ENCODE data around the gene ZNF653. TPM values are rescaled to one million over a fixed set of nuclear protein-coding genes. Genes with fewer than 3 reads are reported as not detected.

The ZNF653 gene
- total and polyA plus RNA-seq, 9 of the 15 experiments (the other 6 are each of a cell fraction or from before 2014, with no cell fraction given): 1.6 to 8.0 (median 4.2) TPM; not detected in 2

- TF ChIP-seq PYGO2 (tag; IDR thresholded peaks at IDR 0.05) (no peak), USF2 (CRISPR knock-in tag; IDR thresholded peaks at IDR 0.05) (no peak; the same call in 1 of the 2 replicates), EP400 (IDR thresholded peaks at IDR 0.05) (peak; percentile 56; the same call in 1 of the 2 replicates), ZNF143 (CRISPR knock-in tag; IDR thresholded peaks at IDR 0.05) (no peak), ARID3A (IDR thresholded peaks at IDR 0.05; ENCODE audit: borderline replicate concordance, low read depth, low read length) (no peak), CHD4 (IDR thresholded peaks at IDR 0.05; ENCODE audit: insufficient read depth, insufficient replicate concordance, low read depth, low read length, poor library complexity, severe bottlenecking) (no peak), HCFC1 (IDR thresholded peaks at IDR 0.05; ENCODE audit: low read depth, low read length) (peak; percentile 91), ZNF165 (CRISPR knock-in tag; IDR thresholded peaks at IDR 0.05; ENCODE audit: borderline replicate concordance) (no peak), ZFP30 (CRISPR knock-in tag; IDR thresholded peaks at IDR 0.05; ENCODE audit: borderline replicate concordance) (no peak), GTF2B (IDR thresholded peaks at IDR 0.05; ENCODE audit: extremely low read depth, insufficient read length) (no peak), CTCF (IDR thresholded peaks at IDR 0.05 in 2 of 3, conservative IDR thresholded peaks at IDR 0.05 in 1 of 3; ENCODE audit: insufficient read depth in 2 of 3, low read depth in 1 of 3, low read length in 3 of 3) (no peak), FOXM1 (IDR thresholded peaks at IDR 0.05; ENCODE audit: low read depth) (no peak), FOXM1 (CRISPR knock-in tag; IDR thresholded peaks at IDR 0.05; ENCODE audit: low read depth) (no peak), SMARCE1 (IDR thresholded peaks at IDR 0.05) (no peak), TFE3 (CRISPR knock-in tag; IDR thresholded peaks at IDR 0.05) (no peak), KDM5B (IDR thresholded peaks at IDR 0.05; ENCODE audit: insufficient replicate concordance, low read depth, low read length) (peak; percentile 58), HNRNPL (IDR thresholded peaks at IDR 0.05; ENCODE audit: low read depth, low read length) (no peak), FOXA3 (CRISPR knock-in tag; conservative IDR thresholded peaks at IDR 0.05 in 1 of 2, IDR thresholded peaks at IDR 0.05 in 1 of 2) (no peak), ZNF780A (CRISPR knock-in tag; IDR thresholded peaks at IDR 0.05) (no peak)
Measured at GRCh38 chr19:11505504-11506100, at the start of gene ZNF653 (continued).

Data from K562 (cell line).